Heart right ventricle (tissue), 16 donors: ENCODE results near the gene ACTN2. TPM values are rescaled to one million over a fixed set of nuclear protein-coding genes. Genes with fewer than 3 reads are reported as not detected.

Source experiments
- ATAC-seq, 8 donors: fragments of 200-7000 bp; cut with Tn5 transposase; one replicate each; pipeline ENCODE4 v1.9.1; 2020; ENCODE audit warnings: mild to moderate bottlenecking in 8 of 8, moderate library complexity in 8 of 8, moderate number of reproducible peaks in 1 of 8
- DNase-seq, 2 donors: peaks; one replicate each; pipeline ENCODE4 v3.0.0-alpha.2; 2020
- H3K27ac ChIP-seq, 10 donors: fragments of 200-600 bp; sonication (generic) in 2 of 10; one replicate each; pipeline versions ENCODE4 v1.5.0 to v1.8.0; 2020 to 2022; ENCODE audit warnings: mild to moderate bottlenecking in 3 of 10
- H3K27me3 ChIP-seq, 7 donors: fragments of 200-600 bp; one replicate each; pipeline ENCODE4 v1.8.0; 2021 to 2022; ENCODE audit warnings: mild to moderate bottlenecking in 2 of 7
- H3K36me3 ChIP-seq, 9 donors: fragments of 200-600 bp; sonication (generic) in 1 of 9; one replicate each; pipeline versions ENCODE4 v1.5.0 to v1.8.0; 2020 to 2022; ENCODE audit warnings: mild to moderate bottlenecking in 2 of 9
- H3K4me1 ChIP-seq, 9 donors: fragments of 200-600 bp; sonication (generic) in 1 of 9; one replicate each; pipeline versions ENCODE4 v1.5.0 to v1.8.0; 2020 to 2022; ENCODE audit warnings: mild to moderate bottlenecking in 4 of 9
- H3K4me3 ChIP-seq, 10 donors: fragments of 200-600 bp; sonication (generic) in 2 of 10; one replicate each; pipeline versions ENCODE4 v1.5.0 to v1.8.0; 2020 to 2022; ENCODE audit warnings: mild to moderate bottlenecking in 7 of 10, moderate library complexity in 2 of 10
- H3K9me3 ChIP-seq, 11 donors: fragments of 200-600 bp in 10 of 11; sonication (generic) in 2 of 11; one replicate each; pipeline versions ENCODE4 v1.5.0 to v1.8.0; 2013 to 2022; ENCODE audit warnings: mild to moderate bottlenecking in 2 of 11, control low read depth in 1 of 11, moderate library complexity in 1 of 11
- CTCF ChIP-seq, 9 donors: fragments of 200-600 bp; sonication (generic) in 2 of 9; IDR thresholded peaks; one replicate each; pipeline versions ENCODE4 v1.5.0 to v1.8.0; 2021 to 2022; ENCODE audit warnings: antibody characterized with exemption in 9 of 9, mild to moderate bottlenecking in 5 of 9, moderate library complexity in 1 of 9
- whole genome bisulfite sequencing, 2 donors: extraction: QIAGEN DNeasy Blood & Tissue Kit; methylation state at CpG; one replicate each; pipeline ENCODE4 v1.1.7; 2013; ENCODE audit warnings: inconsistent platforms in 1 of 2; 5-methylcytosine and 5-hydroxymethylcytosine counted together
- intact Hi-C, 10 donors: fragments of 100-400 bp; cut with DNase I; formaldehyde crosslinking; loops; one replicate each; pipeline versions ENCODE4 v1.11.1 to v1.14.2; 2022
- polyA plus RNA-seq, 2 donors: library from polyadenylated mRNA; stranded (reverse); fragments of 200-250 nt; gene quantifications; one replicate each; pipeline ENCODE4 v1.2.3, GENCODE V29; 2013
- total RNA-seq, 10 donors: library from RNA; stranded (reverse); fragmentation: NEBNext Ultra II Directional in 3 of 10; extraction: Animal tissue kit (Norgen Biotek cat#: 25700) in 3 of 10; gene quantifications; one replicate each; pipeline versions ENCODE4 v1.2.1 to v1.2.4, GENCODE V29; 2021 to 2023
- donor health status: Arrhythmogenic right ventricular cardiomyopathy.
- donor health status: ischemic (EF 13 %, LVEDD 7.1; RV severe dilation, severe dysfunction).
- donor health status: healthy with polysubstance abuse.
- donor health status: DM: no; HTN: yes; CAD: no.
- donor health status: DM: no; HTN: no; CAD: no.
- donor health status: ischemic (EF 25% LVEDD 6.9; RV normal size, moderate dysfunction).
- donor health status: ischemic (EF 25% LVEDD 5.7; RV mildly dilated, moderate dysfunction).
- donor health status: healthy.
- donor health status: DM: yes; HTN: yes; CAD: no.
- donor health status: Ischemic cardiomyopathy.
- donor health status: ischemic (EF 35%, LVEDD 5.7; RV mildly dilated, moderate dysfunction).
- donor health status: nonischemic (EF 11% LVEDD 7.7; RV severe dilation, severe dysfunction).
- donor health status: DM: yes; HTN: yes; CAD: no.
- donor health status: PGD.
- donor health status: ischemic (EF 29% LVEDD 5.4; RV normal size, mild dysfunction).
- donor health status: nonischemic (EF 23%, LVEDD 6.1; RV moderate dilation, normal function).

ACTN2 gene
- total and polyA plus RNA-seq, 12 donors: 599 to 4,290 (median 3,278) TPM

- WGBS, 2 donors: 44 to 49% methylated on average over 2 of the region's 2 CpGs
- H3K4me1 ChIP-seq: peaks cover 0 to 55% (median 29%) of the 10 kb centered on the region in 9 donors
- H3K4me3 ChIP-seq: peak overlapping the region in 6 of 10 donors; percentile 4 to 26 (median 20)
- DNase-seq (no peak), ATAC-seq (peak; percentile 35 to 88 (median 75))
- H3K36me3 ChIP-seq: no peaks in the 10 kb centered on the region
- no peaks in the 10 kb centered on the region for H3K9me3 ChIP-seq
- H3K27ac ChIP-seq: peak overlapping the region; percentile 54 to 91 (median 80)
- peaks cover 0 to 14% (median 0%) of the 10 kb centered on the region in 7 donors for H3K27me3 ChIP-seq
- TF ChIP-seq CTCF (IDR thresholded peaks at IDR 0.05): no peak
- intact Hi-C loops: no loop called here
Observed at GRCh38 chr1:236700903-236701302, 14.6 kb downstream of the ACTN2 start.

DNA sequence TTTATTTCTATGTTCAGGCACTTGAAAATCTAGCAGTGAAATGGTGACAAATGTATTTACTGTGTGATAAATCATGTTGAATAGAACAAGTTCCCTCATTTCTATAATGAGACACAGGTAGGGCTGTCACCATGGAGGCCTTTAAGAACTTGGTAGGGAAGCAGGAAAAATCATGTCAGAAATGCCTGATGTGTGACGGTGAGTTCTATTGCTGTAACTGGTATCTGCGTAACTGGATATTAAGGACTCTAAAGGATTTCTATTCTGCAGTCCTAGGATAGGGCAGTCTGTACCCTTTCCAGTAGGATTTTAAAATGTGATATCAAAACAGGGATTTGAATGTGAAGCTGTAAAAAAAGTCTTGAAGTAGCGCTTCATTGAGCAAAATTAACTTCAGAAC lies 15.5 kb downstream of the ACTN2 start:
- peak in 7 of 8 donors; percentile 40 to 74 (median 51) for ATAC-seq
- Histone ChIP-seq H3K27ac (peak overlapping the region; percentile 54 to 91 (median 80)), H3K9me3 (no peaks in the 10 kb centered on the region), H3K4me3 (peak overlapping the region in 6 of 10 donors; percentile 4 to 26 (median 18)), H3K27me3 (peaks cover 0 to 14% (median 0%) of the 10 kb centered on the region in 7 donors), H3K36me3 (no peaks in the 10 kb centered on the region), H3K4me1 (peaks cover 0 to 61% (median 29%) of the 10 kb centered on the region in 9 donors)
- 45 to 66% methylated on average over 3 of the region's 3 CpGs for WGBS, 2 donors
- DNase-seq: no peak
- no peak for TF ChIP-seq CTCF (IDR thresholded peaks at IDR 0.05)
- intact Hi-C loops: no loop called here

DNA sequence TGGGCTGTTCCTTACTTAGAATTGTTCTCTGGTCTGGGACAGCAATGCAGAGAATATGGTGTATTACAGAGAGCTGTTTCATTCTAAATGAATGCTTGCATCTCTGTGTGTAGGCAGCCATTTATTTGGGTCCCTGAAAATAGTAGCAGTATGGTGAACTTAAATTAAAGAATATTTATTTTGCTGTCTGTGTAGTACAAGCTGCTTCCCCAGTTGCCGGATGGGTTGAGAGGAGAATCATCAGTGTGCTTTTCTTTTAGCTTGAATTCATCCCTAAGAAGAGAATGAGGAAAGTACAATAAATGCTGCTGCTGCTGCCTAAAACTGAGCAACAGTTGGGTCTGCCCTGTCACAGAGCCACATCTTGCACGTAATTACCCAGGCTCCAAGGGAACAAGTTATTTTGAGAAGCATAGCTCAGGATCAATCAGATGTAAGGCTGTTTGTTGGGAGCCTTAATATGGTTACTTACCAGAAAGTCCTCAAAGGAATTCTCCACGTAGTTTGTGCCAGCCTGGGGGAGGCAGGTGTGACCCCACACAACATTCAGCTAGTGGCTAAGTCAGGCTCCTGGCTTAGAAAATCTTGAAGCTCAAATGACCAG lies 16.6 kb downstream of the ACTN2 start:
- Histone ChIP-seq H3K36me3 (no peaks in the 10 kb centered on the region), H3K27ac (peak overlapping the region; percentile 11 to 91 (median 80)), H3K9me3 (no peaks in the 10 kb centered on the region), H3K4me1 (peaks cover 0 to 57% (median 30%) of the 10 kb centered on the region in 9 donors), H3K27me3 (peaks cover 0 to 14% (median 0%) of the 10 kb centered on the region in 7 donors), H3K4me3 (peak overlapping the region in 5 of 10 donors; percentile 4 to 26 (median 23))
- DNase-seq: no peak
- intact Hi-C loops: no loop called here
- WGBS, 2 donors: 46 to 53% methylated on average over 3 of the region's 3 CpGs
- no peak for TF ChIP-seq CTCF (IDR thresholded peaks at IDR 0.05)
- ATAC-seq: peak in 6 of 8 donors; percentile 31 to 47 (median 36)

GRCh38 chr1:236705771-236706170 lies 19.5 kb downstream of the ACTN2 start:
- H3K36me3 ChIP-seq: no peaks in the 10 kb centered on the region
- H3K27ac ChIP-seq: peak overlapping the region; percentile 12 to 91 (median 62)
- H3K4me3 ChIP-seq: peak overlapping the region in 3 of 10 donors; percentile 15 to 23 (median 21)
- DNase-seq: no peak
- H3K4me1 ChIP-seq: peaks cover 0 to 67% (median 28%) of the 10 kb centered on the region in 9 donors
- no peaks in the 10 kb centered on the region for H3K9me3 ChIP-seq
- peaks cover 0 to 14% (median 0%) of the 10 kb centered on the region in 7 donors for H3K27me3 ChIP-seq
- intact Hi-C loops: no loop called here
- WGBS, 2 donors: 11 to 19% methylated on average over 1 of the region's 1 CpG
- TF ChIP-seq CTCF (IDR thresholded peaks at IDR 0.05): no peak
- ATAC-seq: peak in 1 of 8 donors; percentile 26
